Measurements from ENCODE around the gene BAG5.

BAG5 gene

GRCh38 chr14:103556946-103557758 lies 5.3 kb downstream of the BAG5 start:
- H3K27ac Mint-ChIP-seq = no peak overlapping the region
- peaks cover 27% of the 10 kb centered on the region for H3K4me1 Mint-ChIP-seq
- no peaks in the 10 kb centered on the region for H3K9me3 Mint-ChIP-seq
- DNase-seq (ENCODE audit: low spot score in 2 of 2) (no peak), ATAC-seq (ENCODE audit: low read depth) (no peak)
- H3K27me3 Mint-ChIP-seq = no peaks in the 10 kb centered on the region
- H3K36me3 Mint-ChIP-seq = peaks cover 11% of the 10 kb centered on the region
- no peak overlapping the region for H3K4me3 Mint-ChIP-seq

DNA sequence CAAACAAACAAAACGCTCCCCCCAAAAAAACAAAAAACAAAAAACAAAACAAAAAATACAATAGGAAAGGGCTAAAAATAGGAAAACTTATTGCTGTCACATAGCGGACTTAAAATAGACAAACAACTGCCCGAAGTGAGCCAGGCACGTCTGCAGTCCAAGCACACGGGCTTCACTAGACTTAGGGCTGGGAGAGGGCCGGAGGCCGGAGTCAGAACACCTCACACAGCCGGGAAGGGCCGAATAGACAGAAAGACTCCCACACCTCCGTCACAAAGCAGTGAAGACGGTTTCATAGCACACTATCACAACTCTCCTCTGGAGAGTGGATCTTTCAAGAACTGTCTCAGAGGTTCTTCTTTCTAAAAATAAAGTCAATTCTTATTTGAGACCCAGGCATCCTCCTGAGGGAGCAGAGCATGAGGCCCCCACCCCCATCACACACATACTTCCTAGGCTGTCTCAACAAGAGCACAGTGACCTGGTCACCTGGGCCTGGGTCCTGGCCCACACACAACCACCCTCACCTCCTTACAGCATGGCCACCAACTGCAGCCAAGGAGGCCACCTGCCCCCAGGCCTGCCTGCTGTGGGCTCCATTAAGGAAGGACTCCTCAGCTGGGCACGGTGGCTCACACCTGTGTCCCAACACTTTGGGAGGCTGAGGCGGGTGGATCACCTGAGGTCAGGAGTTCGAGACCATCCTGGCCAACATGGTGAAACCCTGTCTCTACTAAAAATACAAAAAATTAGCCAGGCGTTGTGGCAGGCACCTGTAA lies 6.7 kb downstream of the BAG5 start:
- peaks cover 11% of the 10 kb centered on the region for H3K36me3 Mint-ChIP-seq
- H3K27ac Mint-ChIP-seq = no peak overlapping the region
- DNase-seq (ENCODE audit: low spot score in 2 of 2) = no peak
- H3K4me1 Mint-ChIP-seq = peaks cover 16% of the 10 kb centered on the region
- no peaks in the 10 kb centered on the region for H3K27me3 Mint-ChIP-seq
- ATAC-seq (ENCODE audit: low read depth) = no peak
- H3K9me3 Mint-ChIP-seq = no peaks in the 10 kb centered on the region
- H3K4me3 Mint-ChIP-seq = no peak overlapping the region

GRCh38 chr14:103552846-103553210 lies 9.6 kb downstream of the BAG5 start:
- ATAC-seq (ENCODE audit: low read depth) (no peak), DNase-seq (ENCODE audit: low spot score in 2 of 2) (no peak)
- Mint-ChIP-seq H3K36me3 (peaks cover 6% of the 10 kb centered on the region), H3K9me3 (no peaks in the 10 kb centered on the region), H3K27me3 (no peaks in the 10 kb centered on the region), H3K4me3 (no peak overlapping the region), H3K27ac (no peak overlapping the region), H3K4me1 (peaks cover 10% of the 10 kb centered on the region)

DNA sequence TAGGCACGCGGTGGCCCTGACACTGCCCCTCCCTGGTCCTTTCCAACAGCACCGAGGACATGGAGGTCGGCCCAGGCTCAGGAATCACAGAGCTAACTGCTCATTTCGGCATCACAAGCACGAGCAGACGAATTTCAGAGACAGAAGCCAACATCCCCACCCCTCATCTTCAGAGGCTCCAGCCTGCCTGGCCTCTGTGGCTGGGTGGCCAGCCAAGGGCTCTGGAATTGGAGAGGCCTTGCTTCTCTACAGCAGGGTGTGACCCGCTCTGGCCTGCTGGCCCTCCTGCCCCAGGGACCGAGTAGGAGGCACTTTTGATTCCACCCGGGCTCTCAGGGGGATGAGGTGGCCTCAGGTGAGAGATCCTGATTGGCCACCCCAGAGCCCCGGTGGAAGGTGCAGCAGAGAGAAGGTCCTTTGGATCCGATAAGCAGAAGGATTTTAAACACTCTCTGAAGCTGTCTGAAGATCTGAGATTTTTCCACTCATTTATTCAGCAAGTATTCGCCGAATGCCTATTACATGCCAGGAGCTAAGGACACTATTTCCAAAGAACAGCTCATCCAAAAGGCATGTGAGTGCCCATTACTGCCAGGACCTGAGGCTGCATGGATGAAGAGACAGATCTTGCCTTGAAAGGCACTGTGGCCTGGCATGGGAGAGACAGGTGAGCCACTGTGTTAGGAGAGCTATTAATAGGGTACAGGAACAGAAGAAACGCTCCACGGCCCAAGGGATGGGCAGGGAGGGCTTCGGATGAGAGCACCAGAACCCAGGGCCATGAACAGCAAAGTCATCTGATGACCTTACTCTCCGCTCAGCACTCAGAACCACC lies 10.2 kb downstream of the BAG5 start:
- ATAC-seq (ENCODE audit: low read depth) = no peak
- no peak overlapping the region for H3K4me3 Mint-ChIP-seq
- no peak for DNase-seq (ENCODE audit: low spot score in 2 of 2)
- no peaks in the 10 kb centered on the region for H3K27me3 Mint-ChIP-seq
- no peaks in the 10 kb centered on the region for H3K9me3 Mint-ChIP-seq
- H3K36me3 Mint-ChIP-seq = peaks cover 6% of the 10 kb centered on the region
- peaks cover 9% of the 10 kb centered on the region for H3K4me1 Mint-ChIP-seq
- no peak overlapping the region for H3K27ac Mint-ChIP-seq

GRCh38 chr14:103551338-103551762 lies 11.1 kb downstream of the BAG5 start:
- H3K27me3 Mint-ChIP-seq = no peaks in the 10 kb centered on the region
- H3K4me3 Mint-ChIP-seq = no peak overlapping the region
- no peaks in the 10 kb centered on the region for H3K9me3 Mint-ChIP-seq
- H3K4me1 Mint-ChIP-seq = peaks cover 6% of the 10 kb centered on the region
- no peak overlapping the region for H3K27ac Mint-ChIP-seq
- no peak for DNase-seq (ENCODE audit: low spot score in 2 of 2)
- ATAC-seq (ENCODE audit: low read depth) = no peak
- H3K36me3 Mint-ChIP-seq = peaks cover 6% of the 10 kb centered on the region

GRCh38 chr14:103550451-103551337 lies 11.8 kb downstream of the BAG5 start:
- H3K27ac Mint-ChIP-seq = no peak overlapping the region
- ATAC-seq (ENCODE audit: low read depth) = no peak
- H3K27me3 Mint-ChIP-seq = no peaks in the 10 kb centered on the region
- no peaks in the 10 kb centered on the region for H3K9me3 Mint-ChIP-seq
- peaks cover 6% of the 10 kb centered on the region for H3K36me3 Mint-ChIP-seq
- DNase-seq (ENCODE audit: low spot score in 2 of 2) = no peak
- peaks cover 6% of the 10 kb centered on the region for H3K4me1 Mint-ChIP-seq
- H3K4me3 Mint-ChIP-seq = no peak overlapping the region

- Mint-ChIP-seq H3K9me3 (no peaks in the 10 kb centered on the region), H3K4me3 (no peak overlapping the region), H3K27ac (no peak overlapping the region), H3K36me3 (peaks cover 2% of the 10 kb centered on the region), H3K4me1 (peaks cover 3% of the 10 kb centered on the region), H3K27me3 (no peaks in the 10 kb centered on the region)
- DNase-seq (ENCODE audit: low spot score in 2 of 2) = no peak
- ATAC-seq (ENCODE audit: low read depth) = no peak
Measured at GRCh38 chr14:103549361-103550311, 12.8 kb downstream of the BAG5 start.

DNA sequence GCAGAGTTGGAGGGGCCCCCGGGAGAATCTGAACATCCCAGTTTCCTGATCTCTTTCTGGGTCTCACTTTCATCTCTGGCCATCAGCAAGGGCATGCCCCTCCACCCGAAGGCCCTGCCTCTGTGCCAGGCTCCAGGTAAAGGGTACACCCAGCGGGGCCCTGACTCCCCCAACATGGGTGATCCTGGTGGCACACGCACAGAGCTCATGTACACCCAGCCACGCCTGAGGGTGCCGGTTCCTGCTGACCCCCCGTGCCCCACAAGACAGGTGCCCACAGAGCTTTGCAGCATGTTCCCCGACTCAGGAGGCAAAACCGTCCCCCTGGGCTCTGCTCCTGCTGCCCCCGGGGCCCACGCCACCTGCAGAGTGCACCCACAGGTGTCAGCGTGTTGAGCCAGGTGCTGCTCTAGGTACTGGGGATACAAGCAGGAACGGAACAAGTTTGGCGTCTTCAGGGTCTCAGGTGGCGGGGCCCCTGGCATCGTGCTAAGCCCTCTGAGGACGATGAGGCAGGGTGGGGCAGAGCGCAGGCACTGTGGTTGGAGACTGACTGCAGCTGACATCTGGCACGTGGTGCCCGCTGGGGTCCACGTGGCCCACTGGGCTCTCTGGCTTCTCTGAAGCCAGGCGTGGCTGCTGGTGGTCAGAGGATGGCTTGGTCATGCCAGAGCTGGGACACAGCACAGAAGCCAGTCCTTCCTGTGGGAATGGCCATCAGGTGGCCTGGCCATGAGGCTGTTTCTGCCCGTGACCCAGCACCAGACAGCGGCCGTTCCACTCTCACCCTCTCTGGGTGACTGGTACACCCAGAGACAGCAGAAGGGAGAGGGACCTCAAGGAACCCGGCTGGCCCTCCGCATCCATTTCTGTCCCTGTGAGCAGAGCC lies 13.8 kb downstream of the BAG5 start:
- Mint-ChIP-seq H3K4me3 (no peak overlapping the region), H3K4me1 (peaks cover 5% of the 10 kb centered on the region), H3K9me3 (no peaks in the 10 kb centered on the region), H3K27me3 (peaks cover 2% of the 10 kb centered on the region), H3K27ac (no peak overlapping the region), H3K36me3 (peaks cover 2% of the 10 kb centered on the region)
- ATAC-seq (ENCODE audit: low read depth) (no peak), DNase-seq (ENCODE audit: low spot score in 2 of 2) (no peak)

DNA sequence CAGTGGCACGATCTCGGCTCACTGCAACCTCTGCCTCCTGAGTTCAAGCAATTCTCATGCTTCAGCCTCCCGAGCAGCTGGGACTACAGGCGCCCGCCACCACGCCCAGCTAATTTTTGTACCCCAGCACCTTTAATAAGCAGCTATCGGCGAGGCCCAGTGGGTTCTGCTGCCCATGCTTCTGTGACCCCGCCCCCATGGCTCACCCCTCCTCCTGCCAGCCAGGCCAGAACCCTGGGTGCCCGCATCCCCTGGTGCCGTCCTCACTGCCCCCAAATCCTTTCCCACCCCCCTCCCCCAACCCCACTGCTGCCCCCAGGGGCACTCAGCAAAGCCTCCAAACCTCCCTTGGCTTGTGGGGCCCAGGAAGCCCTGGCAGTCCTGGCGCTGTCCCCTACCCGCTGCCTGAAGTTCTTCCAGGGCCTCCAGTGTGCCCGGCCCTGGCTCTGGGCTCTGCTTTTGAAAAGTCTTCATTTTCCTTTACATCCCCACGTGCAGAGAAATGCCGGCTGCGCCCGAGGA lies 14.5 kb downstream of the BAG5 start:
- Mint-ChIP-seq H3K27me3 (peaks cover 2% of the 10 kb centered on the region), H3K27ac (no peak overlapping the region), H3K9me3 (no peaks in the 10 kb centered on the region), H3K4me3 (no peak overlapping the region), H3K4me1 (peaks cover 5% of the 10 kb centered on the region), H3K36me3 (peaks cover 2% of the 10 kb centered on the region)
- DNase-seq (ENCODE audit: low spot score in 2 of 2) (no peak), ATAC-seq (ENCODE audit: low read depth) (no peak)

DNA sequence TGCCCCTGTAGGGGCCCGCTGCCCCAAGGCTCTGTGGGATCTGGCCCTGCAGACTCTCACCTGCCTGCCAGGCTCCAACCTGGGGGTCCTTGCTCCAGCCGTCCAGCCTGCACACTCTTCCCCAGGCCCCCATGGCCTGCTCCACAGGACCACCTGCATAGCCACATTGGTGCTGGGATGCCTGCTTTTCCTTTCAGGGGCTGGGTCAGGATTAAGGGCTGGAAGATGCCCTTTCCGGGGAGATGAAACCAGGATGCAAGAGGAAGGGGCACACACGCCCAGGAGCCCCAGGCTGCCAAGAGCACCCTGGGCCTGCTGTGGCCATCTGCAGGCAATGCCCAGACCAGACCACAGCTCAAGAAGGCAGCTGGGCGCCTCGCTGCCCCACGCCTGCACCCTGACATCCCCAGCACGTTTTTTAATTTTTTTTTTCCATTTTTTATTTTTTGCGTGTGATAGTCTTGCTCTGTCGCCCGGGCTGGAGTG lies 15.0 kb downstream of the BAG5 start:
- H3K9me3 Mint-ChIP-seq = no peaks in the 10 kb centered on the region
- no peak overlapping the region for H3K27ac Mint-ChIP-seq
- H3K27me3 Mint-ChIP-seq = peaks cover 2% of the 10 kb centered on the region
- no peak for DNase-seq (ENCODE audit: low spot score in 2 of 2)
- H3K36me3 Mint-ChIP-seq = peaks cover 1% of the 10 kb centered on the region
- H3K4me3 Mint-ChIP-seq = no peak overlapping the region
- ATAC-seq (ENCODE audit: low read depth) = no peak
- H3K4me1 Mint-ChIP-seq = peaks cover 5% of the 10 kb centered on the region

DNA sequence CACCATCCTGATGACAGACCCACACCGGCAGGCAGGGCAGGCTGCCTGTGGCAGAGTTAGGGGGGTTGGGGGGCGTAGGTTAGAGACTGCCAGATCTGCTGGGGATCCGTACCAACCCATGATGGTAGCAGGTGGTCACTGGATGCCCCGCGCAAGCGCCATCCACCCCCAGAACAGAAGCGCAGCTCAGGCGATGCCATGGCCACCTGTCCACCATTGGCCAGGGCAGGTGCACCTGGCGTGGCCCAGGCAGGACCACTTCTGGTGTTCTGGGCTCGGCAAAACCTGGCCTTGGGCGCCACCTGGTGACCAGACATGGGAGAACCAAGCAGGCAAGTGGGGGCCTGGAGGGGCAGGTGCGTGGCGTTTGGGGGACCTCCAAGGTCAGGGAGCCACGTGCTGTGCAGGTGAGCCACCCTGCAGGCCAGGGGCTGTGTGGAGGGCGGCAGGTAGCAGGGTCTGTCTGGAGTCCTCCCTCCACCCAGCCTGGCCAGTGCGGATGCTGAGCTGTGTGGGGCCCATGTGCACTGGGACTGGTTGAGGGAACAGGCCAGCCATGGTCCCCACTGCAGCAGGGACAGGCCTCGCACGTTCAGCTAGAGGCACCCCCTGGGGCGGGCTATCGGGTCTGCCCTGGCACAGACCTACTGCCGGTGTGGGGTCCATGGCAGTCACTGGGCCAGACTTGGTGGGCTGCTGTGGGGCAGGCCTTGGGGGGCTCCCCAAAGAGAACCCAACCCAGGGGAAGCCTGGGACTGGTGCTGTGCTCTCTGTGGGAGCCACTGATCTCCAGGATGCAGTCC lies 15.6 kb downstream of the BAG5 start:
- H3K9me3 Mint-ChIP-seq = no peaks in the 10 kb centered on the region
- DNase-seq (ENCODE audit: low spot score in 2 of 2) (peak; percentile 83 to 84), ATAC-seq (ENCODE audit: low read depth) (peak; percentile 88)
- no peak overlapping the region for H3K4me3 Mint-ChIP-seq
- peaks cover 5% of the 10 kb centered on the region for H3K4me1 Mint-ChIP-seq
- no peaks in the 10 kb centered on the region for H3K36me3 Mint-ChIP-seq
- H3K27ac Mint-ChIP-seq = no peak overlapping the region
- H3K27me3 Mint-ChIP-seq = peaks cover 3% of the 10 kb centered on the region
